Stimulated activated CD8-positive, alpha-beta memory T cell treated with anti-CD3 and anti-CD28 coated beads, Interleukin-12 subunit alpha, Interleukin-12 subunit beta, amount 100 ng/mL, for 24 hours (primary cell): ENCODE results near the gene BCL11A.

Experiments used
- DNase-seq: peaks from one replicate; pipeline ENCODE4 v3.0.0-alpha.2; 2020; ENCODE audit errors: extremely low read depth

The BCL11A gene

DNA sequence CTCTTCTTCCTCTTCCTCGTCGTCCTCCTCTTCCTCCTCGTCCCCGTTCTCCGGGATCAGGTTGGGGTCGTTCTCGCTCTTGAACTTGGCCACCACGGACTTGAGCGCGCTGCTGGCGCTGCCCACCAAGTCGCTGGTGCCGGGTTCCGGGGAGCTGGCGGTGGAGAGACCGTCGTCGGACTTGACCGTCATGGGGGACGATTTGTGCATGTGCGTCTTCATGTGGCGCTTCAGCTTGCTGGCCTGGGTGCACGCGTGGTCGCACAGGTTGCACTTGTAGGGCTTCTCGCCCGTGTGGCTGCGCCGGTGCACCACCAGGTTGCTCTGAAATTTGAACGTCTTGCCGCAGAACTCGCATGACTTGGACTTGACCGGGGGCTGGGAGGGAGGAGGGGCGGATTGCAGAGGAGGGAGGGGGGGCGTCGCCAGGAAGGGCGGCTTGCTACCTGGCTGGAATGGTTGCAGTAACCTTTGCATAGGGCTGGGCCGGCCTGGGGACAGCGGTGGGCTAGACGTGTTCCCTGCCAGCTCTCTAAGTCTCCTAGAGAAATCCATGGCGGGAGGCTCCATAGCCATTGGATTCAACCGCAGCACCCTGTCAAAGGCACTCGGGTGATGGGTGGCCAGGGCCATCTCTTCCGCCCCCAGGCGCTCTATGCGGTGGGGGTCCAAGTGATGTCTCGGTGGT lies 91.9 kb downstream of the BCL11A start:
- no peak for DNase-seq

DNA sequence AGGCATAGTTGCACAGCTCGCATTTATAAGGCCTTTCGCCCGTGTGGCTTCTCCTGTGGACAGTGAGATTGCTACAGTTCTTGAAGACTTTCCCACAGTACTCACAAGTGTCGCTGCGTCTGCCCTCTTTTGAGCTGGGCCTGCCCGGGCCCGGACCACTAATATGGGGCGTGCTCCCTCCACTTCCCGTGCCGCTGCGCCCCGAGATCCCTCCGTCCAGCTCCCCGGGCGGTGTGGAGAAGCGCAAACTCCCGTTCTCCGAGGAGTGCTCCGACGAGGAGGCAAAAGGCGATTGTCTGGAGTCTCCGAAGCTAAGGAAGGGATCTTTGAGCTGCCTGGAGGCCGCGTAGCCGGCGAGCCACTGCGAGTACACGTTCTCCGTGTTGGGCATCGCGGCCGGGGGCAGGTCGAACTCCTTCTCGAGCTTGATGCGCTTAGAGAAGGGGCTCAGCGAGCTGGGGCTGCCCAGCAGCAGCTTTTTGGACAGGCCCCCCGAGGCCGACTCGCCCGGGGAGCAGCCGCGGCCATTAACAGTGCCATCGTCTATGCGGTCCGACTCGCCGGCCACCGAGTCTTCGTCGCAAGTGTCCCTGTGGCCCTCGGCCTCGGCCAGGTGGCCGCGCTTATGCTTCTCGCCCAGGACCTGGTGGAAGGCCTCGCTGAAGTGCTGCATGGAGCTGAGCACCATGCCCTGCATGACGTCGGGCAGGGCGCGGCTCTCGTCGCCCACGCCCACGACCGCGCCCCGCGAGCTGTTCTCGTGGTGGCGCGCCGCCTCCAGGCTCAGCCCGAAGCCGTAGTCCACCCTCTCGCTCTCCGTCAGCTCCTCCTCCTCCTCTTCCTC lies 92.7 kb downstream of the BCL11A start:
- DNase-seq: no peak

DNA sequence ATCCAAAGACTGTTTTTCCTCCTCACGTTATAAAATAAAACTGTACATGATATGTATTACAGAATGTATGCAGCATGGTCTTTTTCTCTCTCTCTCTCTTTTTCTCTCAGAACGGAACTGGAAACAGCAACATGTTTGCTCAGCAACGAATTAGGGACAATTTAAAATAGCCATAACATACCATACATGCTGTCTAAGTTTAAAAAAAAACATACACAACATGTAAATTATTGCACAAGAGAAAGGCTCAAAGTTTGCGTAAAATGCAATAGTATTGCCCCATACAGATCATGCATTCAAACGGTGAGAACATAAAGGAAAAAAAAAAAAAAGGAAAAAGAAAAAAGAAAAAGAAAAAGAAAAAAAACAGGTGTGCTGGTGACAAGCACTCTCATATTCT lies 93.6 kb downstream of the BCL11A start:
- DNase-seq: no peak

DNA sequence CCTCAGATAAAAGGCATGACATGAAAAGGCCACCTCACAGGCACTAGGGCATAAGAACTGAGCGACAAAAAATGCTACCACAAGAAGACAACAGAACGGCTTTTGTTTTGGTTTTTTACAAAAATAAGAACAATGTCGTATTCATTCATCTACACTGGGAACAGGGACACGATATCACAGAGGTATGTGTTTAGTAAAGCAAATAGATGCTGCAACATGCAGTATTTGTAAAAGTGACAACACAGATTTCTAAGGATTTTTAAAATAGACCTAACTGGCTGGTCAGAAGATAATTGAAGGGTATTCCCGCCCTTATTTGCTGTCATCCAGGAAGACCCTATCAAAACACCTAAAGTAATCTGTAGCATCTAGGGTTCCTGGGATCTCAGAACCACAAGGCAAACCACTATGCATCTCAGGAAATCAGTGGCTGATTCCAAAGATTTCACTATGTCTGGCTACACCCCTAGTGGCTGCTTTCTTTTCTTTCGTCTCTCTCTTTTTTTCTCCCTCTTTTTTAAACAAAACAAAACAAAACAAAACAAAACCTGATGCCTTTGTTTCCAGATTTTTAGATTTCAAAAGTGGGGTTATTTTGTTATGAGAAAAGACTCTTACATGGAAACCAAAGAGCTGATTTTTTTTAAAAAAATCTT lies 97.2 kb downstream of the BCL11A start:
- no peak for DNase-seq

DNA sequence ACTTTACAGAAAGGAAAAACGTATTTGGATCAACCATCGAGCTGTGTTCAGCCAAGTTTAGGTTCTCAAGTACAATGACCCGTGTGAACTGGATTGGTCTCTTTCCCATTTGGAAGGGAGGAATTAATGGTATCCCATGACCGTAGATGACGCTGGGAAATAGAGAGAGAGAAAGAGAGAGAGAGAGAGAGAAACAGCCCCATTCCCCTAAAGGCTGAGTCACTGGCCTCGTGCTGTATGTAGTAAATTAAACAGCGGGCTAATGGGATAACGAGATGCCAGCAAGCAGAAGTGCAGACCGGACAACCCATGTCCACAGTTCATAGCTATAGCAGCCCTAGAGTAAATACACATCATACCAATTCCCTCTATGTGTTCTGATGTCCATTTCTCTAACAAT lies 99.6 kb downstream of the BCL11A start:
- DNase-seq: no peak

DNA sequence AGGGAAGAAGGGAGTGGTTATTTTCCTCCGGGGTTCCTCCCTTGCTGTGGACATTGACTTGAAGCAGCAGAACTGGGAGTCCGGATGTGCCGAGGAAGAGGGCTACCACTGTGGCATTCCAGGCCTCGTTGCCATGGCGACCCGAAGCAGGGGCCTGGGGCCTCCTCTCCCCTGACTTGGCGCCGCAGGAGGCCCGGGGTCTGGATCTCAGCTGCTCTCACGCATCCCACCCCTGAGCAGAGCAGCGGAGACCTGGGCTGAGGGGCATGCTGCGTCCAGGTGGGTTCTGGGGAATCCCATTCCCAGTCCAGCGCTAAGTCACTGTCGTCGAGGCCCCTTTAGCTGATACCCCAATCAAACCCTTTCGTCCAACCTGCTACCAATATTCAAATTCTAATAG lies 100.2 kb downstream of the BCL11A start:
- DNase-seq: no peak

DNA sequence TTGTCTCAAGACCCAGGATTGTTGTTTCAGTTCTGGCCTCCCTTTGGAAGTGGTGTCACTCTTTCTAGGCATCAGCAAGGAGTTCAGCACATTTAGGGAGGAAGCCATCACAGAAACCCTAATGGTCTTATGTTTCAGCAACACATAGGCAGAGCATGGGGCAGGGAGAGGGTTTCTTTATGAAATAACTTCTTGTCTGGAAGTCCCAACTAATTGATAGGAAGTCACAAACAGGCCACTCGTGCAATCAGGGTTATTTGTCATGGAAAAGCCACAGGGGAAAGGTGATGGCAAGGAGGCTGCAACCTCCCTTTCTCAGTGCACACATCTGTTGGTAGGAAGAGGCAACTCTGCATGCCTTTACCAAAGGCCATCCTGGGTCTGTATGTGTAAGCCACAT lies 103.0 kb downstream of the BCL11A start:
- no peak for DNase-seq

DNA sequence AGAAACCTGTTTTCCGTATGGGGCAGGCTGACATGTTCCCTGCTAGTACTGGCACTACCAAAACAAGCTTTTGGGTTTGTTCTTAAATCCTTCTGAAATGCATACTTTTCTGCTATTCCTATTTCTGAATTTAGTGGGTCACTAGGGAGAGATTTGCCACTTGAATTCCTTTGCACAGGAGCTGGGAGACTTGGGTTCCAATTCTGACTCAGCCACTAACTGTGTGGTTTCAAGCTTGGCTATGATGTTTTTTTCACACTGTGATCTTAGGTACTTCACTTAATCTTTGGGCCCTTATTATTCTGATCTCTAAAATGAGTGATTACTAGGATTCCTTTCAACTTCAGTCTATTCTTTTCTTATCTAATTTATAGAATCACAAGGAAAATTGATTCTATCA lies 105.5 kb downstream of the BCL11A start:
- no peak for DNase-seq

DNA sequence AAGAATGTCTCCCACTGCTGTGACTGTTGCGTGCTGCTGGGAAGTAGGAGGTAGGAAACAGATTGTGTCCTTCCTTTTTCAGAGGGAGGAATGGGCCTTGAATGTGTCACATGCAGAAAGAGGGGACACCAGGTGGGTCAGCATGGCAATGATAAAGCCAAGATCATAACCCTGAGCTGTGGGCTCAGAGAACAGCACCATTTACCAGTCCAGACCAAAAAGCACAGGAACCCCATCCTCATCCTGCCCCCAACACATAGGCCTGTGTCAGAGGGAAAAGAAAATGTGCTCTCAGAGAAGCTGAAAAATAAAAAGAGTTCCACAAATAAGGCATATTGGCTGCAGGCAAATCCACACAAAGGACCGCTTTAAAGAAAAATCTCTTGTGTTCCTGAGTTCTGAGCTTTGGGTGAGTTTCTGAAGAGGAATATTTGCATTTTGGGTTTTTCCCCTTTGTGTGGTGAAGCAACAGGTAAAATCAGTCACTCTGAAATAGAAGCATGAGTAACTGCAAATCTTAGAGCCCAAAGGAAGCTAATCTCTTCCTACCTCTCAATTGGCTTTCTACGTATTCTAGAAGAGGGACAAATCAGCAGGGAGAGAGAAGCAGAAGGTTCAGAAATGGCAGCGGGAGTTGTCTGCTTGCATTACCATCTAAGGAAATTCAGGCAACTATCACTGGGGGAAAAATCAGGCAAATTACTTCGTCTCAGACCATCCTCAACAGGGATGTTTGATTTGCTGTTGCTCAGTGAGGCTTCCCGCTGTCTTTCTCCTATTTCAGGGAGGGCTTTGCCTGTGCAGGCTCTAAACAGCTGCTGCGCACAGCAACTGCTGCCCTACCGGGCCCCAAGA lies 106.8 kb downstream of the BCL11A start:
- no peak for DNase-seq

DNA sequence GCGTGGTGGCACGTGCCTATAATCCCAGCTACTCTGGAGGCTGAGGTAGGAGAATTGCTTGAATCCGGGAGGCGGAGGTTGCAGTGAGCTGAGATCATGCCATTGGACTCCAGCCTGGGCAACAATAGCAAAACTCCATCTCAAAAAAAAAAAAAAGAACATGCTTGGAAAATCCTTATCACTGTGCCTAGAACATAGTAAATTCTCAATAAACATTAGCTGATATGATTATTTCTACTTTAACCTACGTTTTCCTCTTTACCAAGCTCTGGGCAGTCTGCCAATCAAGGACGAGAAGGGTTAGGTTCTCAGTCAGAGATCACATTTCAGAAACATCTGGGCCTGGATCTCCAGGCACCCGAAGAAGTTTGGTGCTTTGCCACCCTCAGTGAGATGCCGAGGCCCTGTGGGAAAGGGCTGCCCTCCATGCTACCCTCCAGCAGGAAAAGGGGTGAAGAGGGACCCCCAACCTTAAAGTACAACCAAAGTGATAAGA lies 107.7 kb downstream of the BCL11A start:
- no peak for DNase-seq

DNA sequence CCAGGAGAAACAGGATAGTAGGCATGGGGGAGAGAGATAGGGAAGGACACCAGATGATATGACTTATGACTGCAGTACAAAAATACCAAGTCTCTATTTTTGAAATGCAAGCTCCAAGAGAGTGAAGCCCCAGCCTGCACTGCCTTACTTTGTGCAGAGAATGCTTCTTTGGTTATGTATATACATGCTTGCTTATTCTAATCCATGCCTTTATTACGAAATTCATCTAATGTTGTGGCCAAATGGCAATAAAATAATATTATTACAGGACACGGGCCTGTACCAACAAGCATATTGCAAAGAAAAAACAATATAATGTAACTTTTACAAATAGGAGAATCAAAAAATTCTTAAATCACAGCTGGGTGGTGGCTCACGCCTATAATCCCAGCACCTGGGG lies 110.8 kb downstream of the BCL11A start:
- DNase-seq: no peak

DNA sequence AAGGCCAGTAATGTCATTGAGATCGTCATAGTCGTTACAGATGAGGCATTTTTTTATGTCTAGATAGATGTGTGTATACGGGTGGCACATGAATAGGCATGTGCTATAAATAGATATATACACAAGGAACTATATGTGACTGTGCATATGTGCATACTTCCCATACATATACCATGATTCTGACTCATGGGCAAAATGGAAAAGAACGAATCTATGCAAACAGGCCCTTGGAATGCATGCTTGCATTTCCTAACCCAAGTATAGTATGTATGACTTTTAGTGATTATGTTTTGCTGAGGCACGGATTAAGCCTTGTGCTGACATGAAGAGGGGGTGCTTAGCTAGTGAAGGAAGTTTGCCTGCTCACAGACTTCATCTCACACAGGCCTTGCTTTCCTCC lies 111.7 kb downstream of the BCL11A start:
- no peak for DNase-seq

DNA sequence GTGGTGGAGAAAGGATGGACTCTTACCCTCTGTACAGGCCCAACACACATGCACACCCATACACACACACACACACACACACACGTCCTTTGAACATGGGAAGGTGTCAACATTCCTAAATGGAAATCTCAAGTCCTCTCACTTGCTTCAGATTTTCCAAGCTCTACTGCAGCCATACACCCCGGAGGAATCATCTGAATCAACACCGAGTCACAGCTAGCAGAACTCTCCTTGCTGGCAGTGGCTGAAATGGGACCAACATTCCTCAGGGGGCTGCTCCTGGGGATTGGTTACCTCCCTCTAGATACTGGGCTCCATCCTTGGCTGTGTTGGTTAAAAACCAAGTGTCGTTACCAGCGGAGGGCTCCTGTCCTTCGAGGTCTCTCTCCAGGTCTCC lies 112.7 kb downstream of the BCL11A start:
- no peak for DNase-seq

DNA sequence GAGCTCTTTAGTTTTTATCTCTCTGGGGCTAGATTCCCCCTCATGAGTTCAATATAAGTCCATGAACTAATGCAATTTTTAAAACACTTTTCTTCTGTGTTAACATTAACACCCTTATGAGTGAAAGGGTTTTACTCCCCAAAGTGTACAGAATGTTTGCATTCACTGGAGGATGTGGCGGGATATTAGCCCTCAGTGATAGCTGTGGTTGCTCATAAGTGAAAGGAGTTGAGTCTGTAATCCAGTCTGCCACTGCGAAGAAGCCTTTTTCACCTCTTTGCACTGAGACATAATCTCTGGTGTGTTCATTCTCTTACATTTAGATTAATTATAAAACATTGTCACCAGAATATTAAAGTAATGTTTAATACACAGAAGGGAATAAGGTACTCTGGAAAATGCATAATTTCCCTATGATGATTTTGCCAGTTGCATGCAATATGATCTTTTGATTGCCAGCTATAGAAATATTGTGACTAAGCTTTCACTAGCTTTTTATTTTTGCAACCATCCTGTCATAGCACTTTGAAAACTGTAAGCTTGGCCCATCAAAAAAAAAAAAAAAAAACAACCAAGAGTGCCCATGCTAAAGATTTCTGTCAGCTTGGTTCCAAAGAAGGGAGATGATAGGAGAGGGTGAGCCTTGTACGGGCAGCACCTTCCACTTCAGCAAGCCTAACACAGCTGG lies 113.2 kb downstream of the BCL11A start:
- no peak for DNase-seq

DNA sequence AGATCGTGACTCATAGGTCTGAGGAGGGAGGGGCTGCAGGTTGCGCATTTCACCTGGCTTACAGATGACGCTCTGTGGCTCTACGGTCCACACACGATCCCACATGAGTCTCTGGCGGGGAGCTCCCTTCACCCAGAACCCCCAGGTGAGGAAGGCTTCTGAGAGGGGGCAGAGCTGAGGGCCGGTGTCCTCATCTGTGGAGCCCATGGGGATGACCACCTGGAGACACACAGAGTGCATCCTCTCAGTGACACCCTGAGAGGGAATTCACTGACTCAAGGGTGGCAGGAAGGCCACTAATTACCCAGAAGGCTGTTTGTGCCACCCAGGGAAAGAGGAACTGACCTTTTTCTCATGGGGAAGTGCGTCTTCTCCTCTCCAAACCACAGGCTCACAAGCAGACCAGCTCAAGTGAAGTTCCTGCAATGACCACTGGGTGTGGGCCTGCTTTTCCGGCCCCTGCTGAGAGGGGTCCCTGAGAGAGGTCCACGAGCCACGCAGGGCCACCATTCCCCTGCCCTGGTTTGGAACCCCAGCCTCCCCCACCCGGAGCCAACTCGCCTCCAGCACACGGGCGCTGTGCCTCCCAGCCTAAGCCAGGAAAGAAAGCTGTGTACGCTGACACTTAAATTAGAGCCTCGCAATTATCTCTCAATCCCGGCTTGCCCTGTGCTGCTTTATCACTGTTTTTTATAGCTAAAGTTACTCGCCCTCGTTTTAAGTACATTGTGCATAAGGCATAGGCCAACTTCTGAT lies 114.1 kb downstream of the BCL11A start:
- no peak for DNase-seq

DNA sequence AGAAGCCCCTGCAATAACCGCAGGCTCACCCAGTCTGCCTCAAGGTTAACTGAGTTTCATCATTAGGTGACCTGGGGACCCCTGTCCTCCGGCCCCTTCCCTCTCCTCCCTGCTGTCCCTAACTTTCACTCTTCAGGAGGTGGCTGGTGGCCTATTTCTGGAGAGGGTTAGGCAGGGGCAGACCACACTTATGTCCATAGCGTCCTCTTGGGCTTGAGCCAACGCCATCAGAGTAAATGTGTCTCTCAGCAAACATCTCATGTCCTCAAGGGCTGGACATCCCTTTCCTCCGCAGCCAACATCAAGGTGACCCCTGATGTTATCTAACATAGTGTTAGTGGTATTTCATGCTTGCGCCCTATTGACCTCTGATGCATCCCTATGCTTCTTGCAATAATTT lies 114.8 kb downstream of the BCL11A start:
- no peak for DNase-seq

DNA sequence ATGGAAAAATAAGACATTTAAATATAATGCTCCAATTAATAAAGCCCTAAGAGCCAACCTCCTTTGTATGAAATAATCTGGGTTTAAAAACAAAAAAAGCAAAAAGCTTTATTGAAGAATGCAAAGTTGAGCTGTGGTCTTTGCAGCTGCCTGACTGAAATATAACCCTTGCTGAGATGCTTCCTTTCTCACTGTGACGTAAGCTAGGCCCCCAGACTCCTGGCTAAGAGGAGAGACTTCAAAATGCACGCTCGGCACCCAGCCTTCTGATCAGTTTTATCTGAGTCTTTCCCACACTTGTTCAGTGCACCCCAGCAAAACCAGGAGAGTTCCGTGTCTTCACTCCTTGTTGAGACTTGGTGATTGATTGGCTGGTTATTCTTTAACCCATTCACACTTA lies 115.3 kb downstream of the BCL11A start:
- DNase-seq: no peak

DNA sequence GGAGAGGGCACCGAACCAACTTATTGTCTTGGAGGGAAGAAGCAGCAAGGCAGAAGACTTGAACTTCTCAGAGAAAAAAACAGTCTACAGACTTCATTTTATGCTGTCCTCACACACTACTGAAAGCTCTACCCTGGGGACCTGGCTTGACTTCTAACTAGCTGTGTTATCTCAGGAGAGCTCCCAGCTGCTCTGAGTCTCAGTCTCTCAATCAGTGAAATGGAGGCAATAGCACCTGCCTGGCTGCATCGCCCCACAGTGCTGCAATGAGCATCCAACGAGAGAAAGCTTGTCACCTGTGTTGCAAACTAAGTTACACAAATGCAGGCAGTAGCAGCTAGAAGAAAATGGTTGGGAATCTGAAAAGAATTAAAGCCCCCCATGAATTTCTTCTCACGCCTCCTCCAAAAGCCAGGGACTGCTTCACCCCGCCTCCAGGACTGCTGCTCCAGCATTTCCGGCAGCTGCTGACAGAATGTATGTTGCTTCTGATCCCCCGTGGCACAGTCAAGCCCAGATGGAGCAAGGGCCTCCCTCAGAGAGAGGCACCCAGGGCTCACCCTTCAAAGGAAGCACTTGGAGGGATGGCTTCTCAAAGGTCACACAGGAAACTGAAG lies 116.3 kb downstream of the BCL11A start:
- no peak for DNase-seq

DNA sequence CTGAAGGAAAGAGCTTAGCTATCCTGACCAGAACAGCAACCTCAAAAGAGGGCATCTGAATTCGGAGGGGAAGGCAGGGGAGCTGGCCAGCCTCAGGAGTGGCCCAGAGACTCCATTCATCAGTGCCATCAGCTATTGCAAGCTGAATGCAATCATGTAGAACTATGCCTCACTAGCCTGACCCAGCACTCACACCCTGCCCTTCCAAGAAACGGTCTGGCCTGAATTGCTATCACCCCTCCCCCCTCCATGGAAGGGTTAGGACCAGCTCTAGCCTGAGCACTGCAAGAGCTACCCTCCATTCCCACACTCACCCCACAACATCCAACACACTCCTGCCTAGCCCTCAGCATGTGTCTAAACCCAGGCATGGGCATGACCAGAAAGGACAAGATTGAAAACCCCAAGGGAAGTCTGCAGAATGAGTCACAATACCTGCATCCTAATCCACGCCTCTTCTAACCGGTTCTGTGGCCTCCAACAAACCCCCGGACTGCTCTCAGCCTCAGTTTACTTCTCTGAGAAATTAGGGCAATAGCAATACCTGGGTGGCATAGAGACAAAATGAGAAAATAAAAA lies 120.3 kb downstream of the BCL11A start:
- DNase-seq: no peak
